Measurements from ENCODE around the gene FLNB. TPM values are rescaled to one million over a fixed set of nuclear protein-coding genes. Genes with fewer than 3 reads are reported as not detected.
A peak's percentile ranks its signal among the peaks of the same experiment; 100 is the strongest.

FLNB gene
- total RNA-seq, 1 donor from 2014 or later: 328 TPM

- DNase-seq (ENCODE audit: low read depth in 2 of 2): peak; percentile 60 to 97
These were observed 153.5 kb downstream of the FLNB start for GRCh38 chr3:58161435-58162398.

GRCh38 chr3:58163234-58163633 lies 155.0 kb downstream of the FLNB start:
- DNase-seq (ENCODE audit: low read depth in 2 of 2): peak in 1 of 2 donors; percentile 46

GRCh38 chr3:58164199-58164879 lies 156.1 kb downstream of the FLNB start:
- peak; percentile 39 to 71 for DNase-seq (ENCODE audit: low read depth in 2 of 2)

- peak in 1 of 2 donors; percentile 47 for DNase-seq (ENCODE audit: low read depth in 2 of 2)
These were observed 156.9 kb downstream of the FLNB start for GRCh38 chr3:58164906-58165821.

- DNase-seq (ENCODE audit: low read depth in 2 of 2): peak; percentile 67 to 74
These were observed 159.5 kb downstream of the FLNB start for GRCh38 chr3:58167431-58168351.

- DNase-seq (ENCODE audit: low read depth in 2 of 2): no peak
These were observed 160.3 kb downstream of the FLNB start for GRCh38 chr3:58168498-58168897.

GRCh38 chr3:58169371-58169770 lies 161.1 kb downstream of the FLNB start:
- no peak for DNase-seq (ENCODE audit: low read depth in 2 of 2)

GRCh38 chr3:58170376-58170775 lies 162.2 kb downstream of the FLNB start:
- no peak for DNase-seq (ENCODE audit: low read depth in 2 of 2)

- no peak for DNase-seq (ENCODE audit: low read depth in 2 of 2)
These were observed 162.9 kb downstream of the FLNB start for GRCh38 chr3:58171126-58171525.

GRCh38 chr3:58173029-58173668 lies 164.9 kb downstream of the FLNB start:
- peak; percentile 49 to 75 for DNase-seq (ENCODE audit: low read depth in 2 of 2)

- DNase-seq (ENCODE audit: low read depth in 2 of 2): peak; percentile 43 to 82
These were observed 165.6 kb downstream of the FLNB start for GRCh38 chr3:58173669-58174398.

GRCh38 chr3:58175187-58175436 lies 166.9 kb downstream of the FLNB start:
- no peak for DNase-seq (ENCODE audit: low read depth in 2 of 2)

- DNase-seq (ENCODE audit: low read depth in 2 of 2): peak; percentile 45 to 47
These were observed 167.4 kb downstream of the FLNB start for GRCh38 chr3:58175437-58176184.

GRCh38 chr3:58176185-58176530 lies 167.9 kb downstream of the FLNB start:
- no peak for DNase-seq (ENCODE audit: low read depth in 2 of 2)

- no peak for DNase-seq (ENCODE audit: low read depth in 2 of 2)
These were observed 168.7 kb downstream of the FLNB start for GRCh38 chr3:58176827-58177489.

- peak; percentile 79 to 88 for DNase-seq (ENCODE audit: low read depth in 2 of 2)
These were observed 169.7 kb downstream of the FLNB start for GRCh38 chr3:58177747-58178527.

- no peak for DNase-seq (ENCODE audit: low read depth in 2 of 2)
These were observed 170.5 kb downstream of the FLNB start for GRCh38 chr3:58178528-58179234.
